Mesendoderm (in vitro differentiated cells): ENCODE data around the gene BRAP.
"Not testable (repeated sequence)": the region's sequence is repeated elsewhere in the genome, so short reads cannot be mapped to it uniquely, and the experiment has no call there.

Source experiments
- DNase-seq: peaks from one replicate; pipeline ENCODE4 v3.0.0; 2013
- H2AK5ac ChIP-seq: 2 replicates; pipeline ENCODE4 v1.6.1; 2013; ENCODE audit warnings: low read length, inconsistent platforms
- H2BK120ac ChIP-seq: 2 replicates; pipeline ENCODE4 v1.6.1; 2013; ENCODE audit warnings: low read depth, mild to moderate bottlenecking, low read length, moderate library complexity, mixed read lengths
- H2BK15ac ChIP-seq: replicated peaks from 2 replicates; pipeline ENCODE4 v1.6.1; 2013; ENCODE audit warnings: low read depth, mild to moderate bottlenecking, moderate library complexity
- H2BK5ac ChIP-seq: 2 replicates; pipeline ENCODE4 v1.6.1; 2013; ENCODE audit warnings: low read length, inconsistent platforms
- H3K18ac ChIP-seq: 2 replicates; pipeline ENCODE4 v1.6.1; 2013; ENCODE audit warnings: mild to moderate bottlenecking, low read length, mixed read lengths
- H3K23ac ChIP-seq: one replicate; pipeline ENCODE4 v1.6.1; 2013; ENCODE audit warnings: low read length
- H3K27ac ChIP-seq: 2 replicates; pipeline ENCODE4 v1.5.1; 2013; ENCODE audit warnings: low read depth, mild to moderate bottlenecking, inconsistent platforms, low read length, moderate library complexity
- H3K27me3 ChIP-seq: 2 replicates; pipeline ENCODE4 v1.6.1; 2013; ENCODE audit warnings: low read length, control low read depth, mild to moderate bottlenecking, inconsistent platforms; ENCODE audit not compliant: insufficient read depth, poor library complexity
- H3K36me3 ChIP-seq: 2 replicates; pipeline ENCODE4 v1.6.1; 2013; ENCODE audit warnings: low read length, inconsistent platforms; ENCODE audit not compliant: control insufficient read depth, insufficient read depth
- H3K4ac ChIP-seq: one replicate; pipeline ENCODE4 v1.6.1; 2013; ENCODE audit warnings: low read depth, mild to moderate bottlenecking, low read length, moderate library complexity
- H3K4me1 ChIP-seq: 2 replicates; pipeline ENCODE4 v1.6.1; 2013; ENCODE audit warnings: low read depth, low read length, inconsistent platforms; ENCODE audit not compliant: control insufficient read depth
- H3K4me2 ChIP-seq: 2 replicates; pipeline ENCODE4 v1.6.1; 2013; ENCODE audit warnings: low read length
- H3K4me3 ChIP-seq: 2 replicates; pipeline ENCODE4 v1.5.1; 2013; ENCODE audit warnings: mild to moderate bottlenecking, low read length
- H3K56ac ChIP-seq: one replicate; pipeline ENCODE4 v1.6.1; 2013; ENCODE audit warnings: low read length
- H3K79me1 ChIP-seq: 2 replicates; pipeline ENCODE4 v1.6.1; 2013; ENCODE audit warnings: low read length, inconsistent platforms
- H3K79me2 ChIP-seq: 2 replicates; pipeline ENCODE4 v1.6.1; 2013; ENCODE audit warnings: mild to moderate bottlenecking, low read length; ENCODE audit not compliant: control insufficient read depth, insufficient read depth
- H3K9ac ChIP-seq: 2 replicates; pipeline ENCODE4 v1.6.1; 2013; ENCODE audit warnings: low read length, inconsistent platforms
- H4K5ac ChIP-seq: one replicate; pipeline ENCODE4 v1.6.1; 2013; ENCODE audit warnings: low read length
- H4K8ac ChIP-seq: one replicate; pipeline ENCODE4 v1.6.1; 2013; ENCODE audit warnings: low read depth, mild to moderate bottlenecking, control low read depth, low read length, moderate library complexity
- WGBS: extraction: QIAGEN DNeasy Blood & Tissue Kit; methylation state at CpG from one replicate; pipeline ENCODE4 v1.1.7; 2013; ENCODE audit warnings: low lambda C conversion rate, missing lambda C conversion rate; ENCODE audit not compliant: insufficient coverage; ENCODE audit errors: extremely low coverage; 5-methylcytosine and 5-hydroxymethylcytosine counted together

BRAP gene

GRCh38 chr12:111653596-111653995 lies 32.2 kb downstream of the BRAP start:
- Histone ChIP-seq H4K5ac (no peak overlapping the region), H3K23ac (no peak overlapping the region), H3K4me3 (no peak overlapping the region), H3K27me3 (no peaks in the 10 kb centered on the region), H3K18ac (no peak overlapping the region), H4K8ac (no peak overlapping the region), H3K79me1 (no peaks in the 10 kb centered on the region), H2AK5ac (no peak overlapping the region), H2BK5ac (no peak overlapping the region), H3K27ac (no peak overlapping the region), H3K4ac (no peak overlapping the region), H3K56ac (no peak overlapping the region), H3K4me2 (no peak overlapping the region), H3K36me3 (peaks cover 9% of the 10 kb centered on the region), H3K9ac (no peak overlapping the region), H3K79me2 (no peaks in the 10 kb centered on the region), H2BK120ac (no peak overlapping the region), H3K4me1 (no peaks in the 10 kb centered on the region), H2BK15ac (no peak overlapping the region)
- no CpG with 5 or more reads among the region's 6 CpGs for WGBS
- no peak for DNase-seq

- not testable (repeated sequence) for H3K4me3 ChIP-seq, H3K9ac ChIP-seq, H2BK15ac ChIP-seq, H3K27ac ChIP-seq, H3K4ac ChIP-seq, H3K79me2 ChIP-seq, H3K4me1 ChIP-seq, H4K8ac ChIP-seq, DNase-seq, H3K56ac ChIP-seq, H3K79me1 ChIP-seq, H4K5ac ChIP-seq, H3K27me3 ChIP-seq, H3K4me2 ChIP-seq, H3K36me3 ChIP-seq, H2BK120ac ChIP-seq, H2AK5ac ChIP-seq, H3K23ac ChIP-seq, H2BK5ac ChIP-seq, H3K18ac ChIP-seq
- no CpG with 5 or more reads among the region's 9 CpGs for WGBS
Observed at GRCh38 chr12:111652530-111652929, 33.2 kb downstream of the BRAP start.

- Histone ChIP-seq H2BK5ac (no peak overlapping the region), H3K79me2 (no peaks in the 10 kb centered on the region), H3K9ac (no peak overlapping the region), H3K4ac (no peak overlapping the region), H3K27me3 (no peaks in the 10 kb centered on the region), H3K23ac (no peak overlapping the region), H3K4me2 (no peak overlapping the region), H3K4me1 (no peaks in the 10 kb centered on the region), H3K27ac (no peak overlapping the region), H3K4me3 (no peak overlapping the region), H3K36me3 (peaks cover 10% of the 10 kb centered on the region), H3K18ac (no peak overlapping the region), H3K79me1 (no peaks in the 10 kb centered on the region), H3K56ac (no peak overlapping the region), H2BK15ac (no peak overlapping the region), H2AK5ac (no peak overlapping the region), H4K5ac (no peak overlapping the region), H4K8ac (no peak overlapping the region), H2BK120ac (no peak overlapping the region)
- no CpG with 5 or more reads among the region's 7 CpGs for WGBS
- DNase-seq = no peak
Observed at GRCh38 chr12:111650912-111651311, 34.8 kb downstream of the BRAP start.

DNA sequence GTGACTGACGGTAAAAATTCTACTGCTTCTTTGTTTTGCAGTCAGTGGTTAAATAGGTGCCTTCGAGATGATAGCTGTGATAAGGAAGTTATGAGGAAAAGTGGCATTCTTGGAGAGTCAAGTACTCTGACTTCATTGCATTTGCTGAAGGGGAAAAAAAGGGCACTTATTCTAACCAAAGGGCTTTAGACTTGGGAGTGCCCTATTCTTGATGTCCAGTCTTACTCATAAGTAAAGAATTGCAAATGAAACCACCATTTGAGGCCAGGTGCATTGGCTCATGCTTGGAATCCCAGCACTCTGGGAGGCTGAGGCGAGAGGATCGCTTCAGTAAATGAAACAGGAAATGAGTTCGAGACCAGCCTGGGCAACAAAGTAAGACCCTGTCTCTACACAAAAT lies 40.3 kb downstream of the BRAP start:
- Histone ChIP-seq H3K23ac (no peak overlapping the region), H3K27me3 (no peaks in the 10 kb centered on the region), H3K9ac (no peak overlapping the region), H3K4me3 (no peak overlapping the region), H3K36me3 (peaks cover 10% of the 10 kb centered on the region), H3K4ac (no peak overlapping the region), H3K18ac (no peak overlapping the region), H2BK5ac (no peak overlapping the region), H3K56ac (no peak overlapping the region), H3K27ac (no peak overlapping the region), H2AK5ac (no peak overlapping the region), H4K8ac (no peak overlapping the region), H3K4me1 (no peaks in the 10 kb centered on the region), H2BK120ac (no peak overlapping the region), H4K5ac (no peak overlapping the region), H2BK15ac (no peak overlapping the region), H3K79me1 (no peaks in the 10 kb centered on the region), H3K79me2 (no peaks in the 10 kb centered on the region), H3K4me2 (no peak overlapping the region)
- DNase-seq = peak; percentile 17
- WGBS = no CpG with 5 or more reads among the region's 5 CpGs

GRCh38 chr12:111643427-111643826 lies 42.3 kb downstream of the BRAP start:
- Histone ChIP-seq H3K18ac (no peak overlapping the region), H4K5ac (no peak overlapping the region), H3K27ac (no peak overlapping the region), H3K56ac (no peak overlapping the region), H2BK5ac (no peak overlapping the region), H4K8ac (no peak overlapping the region), H3K79me1 (no peaks in the 10 kb centered on the region), H3K4ac (no peak overlapping the region), H3K4me1 (no peaks in the 10 kb centered on the region), H2BK15ac (no peak overlapping the region), H2AK5ac (no peak overlapping the region), H3K27me3 (no peaks in the 10 kb centered on the region), H3K9ac (no peak overlapping the region), H3K79me2 (no peaks in the 10 kb centered on the region), H3K23ac (no peak overlapping the region), H3K4me2 (no peak overlapping the region), H3K4me3 (no peak overlapping the region), H2BK120ac (no peak overlapping the region), H3K36me3 (peaks cover 8% of the 10 kb centered on the region)
- DNase-seq = no peak
- no CpG with 5 or more reads among the region's 3 CpGs for WGBS

GRCh38 chr12:111642681-111643426 lies 42.9 kb downstream of the BRAP start:
- Histone ChIP-seq H3K56ac (no peak overlapping the region), H4K8ac (no peak overlapping the region), H3K27ac (no peak overlapping the region), H3K4ac (no peak overlapping the region), H3K4me3 (no peak overlapping the region), H3K23ac (no peak overlapping the region), H3K18ac (no peak overlapping the region), H3K4me1 (no peaks in the 10 kb centered on the region), H3K9ac (no peak overlapping the region), H4K5ac (no peak overlapping the region), H2BK15ac (no peak overlapping the region), H2BK120ac (no peak overlapping the region), H3K4me2 (no peak overlapping the region), H2BK5ac (no peak overlapping the region), H3K79me1 (no peaks in the 10 kb centered on the region), H3K79me2 (no peaks in the 10 kb centered on the region), H3K36me3 (peaks cover 8% of the 10 kb centered on the region), H2AK5ac (no peak overlapping the region), H3K27me3 (no peaks in the 10 kb centered on the region)
- WGBS = no CpG with 5 or more reads among the region's 4 CpGs
- DNase-seq = no peak
